ENCODE measurements around the gene RNF144A. TPM values are rescaled to one million over a fixed set of nuclear protein-coding genes. Genes with fewer than 3 reads are reported as not detected.

Gene RNF144A
- total and polyA plus RNA-seq, 10 of the 15 experiments (the other 5 are each of a cell fraction or from before 2014, with no cell fraction given), result 0.02 to 12.1 (median 0.48) TPM; not detected in 1

- Histone ChIP-seq H3K36me3 (ENCODE audit: control insufficient read depth in 2 of 2, insufficient read depth in 2 of 2, low read length in 1 of 2) (no peaks in the 10 kb centered on the region), H3K4me1 (ENCODE audit: control insufficient read depth, insufficient read depth, low read length) (no peaks in the 10 kb centered on the region), H3K9ac (ENCODE audit: control insufficient read depth, insufficient read depth, low read length) (no peak overlapping the region), H3K27me3 (replicated peaks in 1 of 2; ENCODE audit: control insufficient read depth in 2 of 2, insufficient read depth in 2 of 2, low read length in 1 of 2) (no peaks in the 10 kb centered on the region), H2AFZ (ENCODE audit: control insufficient read depth, low read depth, low read length) (no peak overlapping the region), H3K4me2 (ENCODE audit: control insufficient read depth, insufficient read depth) (no peak overlapping the region), H4K20me1 (ENCODE audit: control insufficient read depth, insufficient read depth) (no peaks in the 10 kb centered on the region), H3K27ac (ENCODE audit: control insufficient read depth, insufficient read depth) (no peak overlapping the region), H3K4me3 (no peak overlapping the region), H3K79me2 (ENCODE audit: control insufficient read depth, insufficient read depth, low read length) (no peaks in the 10 kb centered on the region), H3K9me3 (replicated peaks; ENCODE audit: control insufficient read depth, insufficient read depth, low read length) (no peaks in the 10 kb centered on the region)
- BruUV-seq (replicated peaks), result no TSS peak
- ChIA-PET POLR2A (no interaction called here), RAD21 (ENCODE audit: unreplicated experiment) (no interaction called here), SMC1A (ENCODE audit: uncharacterized antibody, unreplicated experiment) (interaction anchor here (0.8 to 1.4 kb wide), 2 partner anchors 14 to 16 kb away, joined by 3 to 5 read pairs; no protein-coding TSS in a partner anchor), CTCF (interaction anchor here (1.2 kb wide), 1 partner anchor 38 kb away, joined by 3 read pairs; the partner anchor contains the start of gene RNF144A)
- no peak for ATAC-seq
- in situ Hi-C loops (cut with MboI), result no loop called here
- DNase-seq (ENCODE audit: low read depth, low spot score), result no peak
- intact Hi-C loops (cut with micrococcal nuclease; ENCODE audit: unreplicated experiment), result no loop called here
- 81% methylated on average over 4 of the region's 4 CpGs for WGBS (ENCODE audit: insufficient coverage, insufficient replicate concordance, low lambda C conversion rate, missing lambda C conversion rate)
- TF ChIP-seq MLLT1 (IDR thresholded peaks at IDR 0.05) (no peak), STAT3 (IDR thresholded peaks at IDR 0.05; ENCODE audit: low read depth, low read length) (no peak), POU2F2 (IDR thresholded peaks at IDR 0.05; ENCODE audit: borderline replicate concordance, low read depth, low read length) (no peak), MYC (IDR thresholded peaks at IDR 0.05; ENCODE audit: insufficient read depth, insufficient read length, insufficient replicate concordance, low read length, severe bottlenecking) (no peak), TCF12 (IDR thresholded peaks at IDR 0.05; ENCODE audit: low read depth, low read length) (no peak), RB1 (IDR thresholded peaks at IDR 0.05; ENCODE audit: borderline replicate concordance) (no peak), ETV6 (conservative IDR thresholded peaks at IDR 0.05 in 1 of 2, IDR thresholded peaks at IDR 0.05 in 1 of 2; ENCODE audit: borderline replicate concordance in 1 of 2, low read depth in 1 of 2) (no peak), IRF3 (IDR thresholded peaks at IDR 0.05) (no peak), PAX5 (IDR thresholded peaks at IDR 0.05; ENCODE audit: borderline replicate concordance, low read depth, low read length) (no peak), NR2C1 (IDR thresholded peaks at IDR 0.05) (no peak), ESRRA (IDR thresholded peaks at IDR 0.05; ENCODE audit: low read length) (no peak), RELB (IDR thresholded peaks at IDR 0.05; ENCODE audit: low read depth) (no peak)
- no peak for FAIRE-seq
These were observed 37.4 kb downstream of the RNF144A start for GRCh38 chr2:6954586-6954985.
